Tibial nerve (tissue), 4 donors: ENCODE results near the gene RAD51AP1.

Source experiments
- EP300 ChIP-seq, 2 donors: sonication (generic); formaldehyde crosslinking; IDR thresholded peaks; one replicate each; pipeline ENCODE4 v1.6.1; 2017; ENCODE audit warnings: antibody characterized with exemption in 2 of 2, mild to moderate bottlenecking in 1 of 2
- POLR2A ChIP-seq, 2 donors: fragments of 450-650 bp; IDR thresholded peaks; one replicate each; pipeline ENCODE4 v1.6.1; 2017; ENCODE audit warnings: antibody characterized with exemption in 2 of 2, mild to moderate bottlenecking in 2 of 2, moderate library complexity in 2 of 2
- TF ChIP-seq, protein P1 (sequence below), 5 experiments: fragments of 200-600 bp in 3 of 5; fragments of 450-650 bp in 2 of 5; sonication (generic) in 3 of 5; IDR thresholded peaks; one replicate each; pipeline ENCODE4 v1.5.1; 2016 to 2019; ENCODE audit warnings: antibody characterized with exemption in 5 of 5, mild to moderate bottlenecking in 3 of 5, moderate library complexity in 2 of 5

DNA sequence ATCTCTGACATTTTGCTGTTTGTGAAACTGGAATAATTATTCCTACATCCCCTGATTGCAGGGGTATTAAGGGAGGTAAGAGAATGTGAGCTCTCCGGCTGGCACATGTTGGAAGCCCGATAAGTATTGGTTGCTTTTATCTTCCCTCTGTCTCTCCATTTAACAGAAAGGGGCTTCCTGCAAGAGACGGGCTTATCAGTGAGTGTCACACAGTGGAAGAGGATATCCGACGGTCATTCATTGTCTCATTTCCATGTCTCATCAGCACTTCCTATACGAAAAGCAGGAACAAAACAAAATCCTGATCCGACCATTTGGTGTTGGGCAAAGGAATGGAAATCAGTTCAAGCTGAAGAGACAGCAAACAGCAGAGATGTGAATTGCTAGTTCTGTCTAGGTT, 34.0 kb downstream of the RAD51AP1 start:
- TF ChIP-seq, protein P1, sequence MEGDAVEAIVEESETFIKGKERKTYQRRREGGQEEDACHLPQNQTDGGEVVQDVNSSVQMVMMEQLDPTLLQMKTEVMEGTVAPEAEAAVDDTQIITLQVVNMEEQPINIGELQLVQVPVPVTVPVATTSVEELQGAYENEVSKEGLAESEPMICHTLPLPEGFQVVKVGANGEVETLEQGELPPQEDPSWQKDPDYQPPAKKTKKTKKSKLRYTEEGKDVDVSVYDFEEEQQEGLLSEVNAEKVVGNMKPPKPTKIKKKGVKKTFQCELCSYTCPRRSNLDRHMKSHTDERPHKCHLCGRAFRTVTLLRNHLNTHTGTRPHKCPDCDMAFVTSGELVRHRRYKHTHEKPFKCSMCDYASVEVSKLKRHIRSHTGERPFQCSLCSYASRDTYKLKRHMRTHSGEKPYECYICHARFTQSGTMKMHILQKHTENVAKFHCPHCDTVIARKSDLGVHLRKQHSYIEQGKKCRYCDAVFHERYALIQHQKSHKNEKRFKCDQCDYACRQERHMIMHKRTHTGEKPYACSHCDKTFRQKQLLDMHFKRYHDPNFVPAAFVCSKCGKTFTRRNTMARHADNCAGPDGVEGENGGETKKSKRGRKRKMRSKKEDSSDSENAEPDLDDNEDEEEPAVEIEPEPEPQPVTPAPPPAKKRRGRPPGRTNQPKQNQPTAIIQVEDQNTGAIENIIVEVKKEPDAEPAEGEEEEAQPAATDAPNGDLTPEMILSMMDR (IDR thresholded peaks at IDR 0.05): no peak
- TF ChIP-seq POLR2A (IDR thresholded peaks at IDR 0.05) (no peak), EP300 (IDR thresholded peaks at IDR 0.05) (no peak)
